Body of pancreas (tissue), 4 donors: ENCODE data around the gene PLXNB2. TPM values are rescaled to one million over a fixed set of nuclear protein-coding genes. Genes with fewer than 3 reads are reported as not detected.

Experiments used
- ATAC-seq: fragments of 150-250 bp; one replicate; pipeline ENCODE4 v1.9.1; 2016
- DNase-seq, 4 donors: peaks; one replicate each; pipeline ENCODE4 v3.0.0-alpha.2; 2019
- H3K27ac ChIP-seq, 4 donors: fragments of 200-600 bp; sonication (generic); 1 replicate in 3 of 4; 2 replicates in 1 of 4; pipeline versions ENCODE4 v1.5.1 to v1.6.1; 2016 to 2019; ENCODE audit warnings: mild to moderate bottlenecking in 1 of 4, mixed read lengths in 1 of 4, moderate library complexity in 1 of 4
- H3K27me3 ChIP-seq, 2 donors: fragments of 200-600 bp; sonication (generic); one replicate each; pipeline ENCODE4 v1.6.0; 2016; ENCODE audit warnings: mild to moderate bottlenecking in 1 of 2
- H3K36me3 ChIP-seq, 2 donors: fragments of 200-600 bp; sonication (generic); replicated peaks in 1 of 2; 2 replicates each; pipeline ENCODE4 v1.5.1; 2016; ENCODE audit warnings: low read depth in 2 of 2; ENCODE audit not compliant: insufficient read depth in 1 of 2
- H3K4me1 ChIP-seq: fragments of 200-600 bp; sonication (generic); one replicate; pipeline ENCODE4 v1.6.0; 2016
- H3K4me3 ChIP-seq, 2 donors: fragments of 200-600 bp; sonication (generic); 1 replicate in 1 of 2; 2 replicates in 1 of 2; pipeline ENCODE4 v1.5.1; 2016 to 2019
- H3K9me3 ChIP-seq, 3 donors: fragments of 200-600 bp; sonication (generic); 1 replicate in 2 of 3; 2 replicates in 1 of 3; pipeline ENCODE4 v1.5.1; 2016
- POLR2A ChIP-seq, 3 donors: fragments of 450-650 bp; IDR thresholded peaks; one replicate each; pipeline ENCODE4 v1.6.1; 2016; ENCODE audit warnings: antibody characterized with exemption in 3 of 3, mild to moderate bottlenecking in 2 of 3
- WGBS, 2 donors: methylation state at CpG; one replicate each; pipeline ENCODE4 v1.1.5; 2017; 5-methylcytosine and 5-hydroxymethylcytosine counted together
- intact Hi-C: fragments of 100-400 bp; cut with DNase I; formaldehyde crosslinking; loops from one replicate; pipeline ENCODE4 v1.15.1; 2023
- total RNA-seq, 2 donors: library from RNA; depleted of rRNA; stranded (reverse); fragments of >200 nt; gene quantifications; one replicate each; pipeline ENCODE4 v1.1.0, GENCODE V29; 2016
- TF ChIP-seq, protein P1 (sequence below), 7 experiments: fragments of 450-650 bp in 4 of 7; fragments of 200-600 bp in 3 of 7; sonication (generic) in 3 of 7; IDR thresholded peaks; one replicate each; pipeline ENCODE4 v1.5.1; 2016 to 2019; ENCODE audit warnings: antibody characterized with exemption in 7 of 7

The PLXNB2 gene
- total RNA-seq, 2 donors from 2014 or later = 113 to 140 TPM

DNA sequence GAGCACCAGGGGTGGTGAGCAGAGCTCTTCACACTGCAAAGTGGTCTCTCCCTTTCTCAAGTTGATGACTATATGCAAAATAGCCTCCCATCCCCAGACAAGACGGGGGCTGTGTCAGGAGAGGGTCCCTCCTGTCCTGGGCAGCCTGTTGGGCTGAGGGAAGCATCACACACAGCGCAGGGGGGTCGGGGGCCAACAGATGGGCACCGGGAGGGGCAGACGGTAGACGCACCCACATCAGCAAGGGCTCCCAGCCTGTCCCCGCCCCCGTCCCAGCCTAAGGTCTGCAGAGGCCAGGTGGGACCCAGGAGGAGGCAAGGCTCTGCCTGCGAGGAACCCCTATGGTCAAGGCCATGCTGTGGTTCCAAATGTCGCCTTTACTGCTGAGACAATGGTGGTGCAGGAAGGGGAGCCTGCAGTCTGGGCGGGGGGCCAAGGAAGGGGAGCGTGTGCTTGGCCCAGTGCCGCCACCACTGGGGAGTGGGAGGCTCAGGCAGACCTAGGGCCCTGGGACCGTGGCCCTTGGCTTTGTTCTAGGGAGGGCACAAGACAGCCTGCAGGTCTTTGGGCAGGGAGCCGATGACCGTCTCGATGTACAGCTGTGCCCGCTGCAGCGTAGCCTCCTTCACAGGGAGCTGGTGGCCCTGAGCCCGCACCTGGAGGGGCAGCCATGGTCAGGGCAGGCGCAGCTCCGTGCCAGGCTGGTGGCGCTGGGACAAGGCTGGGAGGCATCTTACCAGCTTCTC, 4.3 kb upstream of the PLXNB2 start:
- TF ChIP-seq POLR2A (IDR thresholded peaks at IDR 0.05) = no peak
- TF ChIP-seq, protein P1, sequence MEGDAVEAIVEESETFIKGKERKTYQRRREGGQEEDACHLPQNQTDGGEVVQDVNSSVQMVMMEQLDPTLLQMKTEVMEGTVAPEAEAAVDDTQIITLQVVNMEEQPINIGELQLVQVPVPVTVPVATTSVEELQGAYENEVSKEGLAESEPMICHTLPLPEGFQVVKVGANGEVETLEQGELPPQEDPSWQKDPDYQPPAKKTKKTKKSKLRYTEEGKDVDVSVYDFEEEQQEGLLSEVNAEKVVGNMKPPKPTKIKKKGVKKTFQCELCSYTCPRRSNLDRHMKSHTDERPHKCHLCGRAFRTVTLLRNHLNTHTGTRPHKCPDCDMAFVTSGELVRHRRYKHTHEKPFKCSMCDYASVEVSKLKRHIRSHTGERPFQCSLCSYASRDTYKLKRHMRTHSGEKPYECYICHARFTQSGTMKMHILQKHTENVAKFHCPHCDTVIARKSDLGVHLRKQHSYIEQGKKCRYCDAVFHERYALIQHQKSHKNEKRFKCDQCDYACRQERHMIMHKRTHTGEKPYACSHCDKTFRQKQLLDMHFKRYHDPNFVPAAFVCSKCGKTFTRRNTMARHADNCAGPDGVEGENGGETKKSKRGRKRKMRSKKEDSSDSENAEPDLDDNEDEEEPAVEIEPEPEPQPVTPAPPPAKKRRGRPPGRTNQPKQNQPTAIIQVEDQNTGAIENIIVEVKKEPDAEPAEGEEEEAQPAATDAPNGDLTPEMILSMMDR (IDR thresholded peaks at IDR 0.05) = no peak
- H3K27ac ChIP-seq = no peak overlapping the region
- intact Hi-C loops = no loop called here
- H3K4me1 ChIP-seq = peaks cover 15% of the 10 kb centered on the region
- peak in 1 of 4 donors; percentile 11 for DNase-seq
- WGBS, 2 donors = 88 to 95% methylated on average over 4 to 22 of the region's 23 CpGs
- no peaks in the 10 kb centered on the region for H3K9me3 ChIP-seq
- ATAC-seq = no peak
- no peak overlapping the region for H3K4me3 ChIP-seq
- H3K36me3 ChIP-seq = no peaks in the 10 kb centered on the region
- H3K27me3 ChIP-seq = no peaks in the 10 kb centered on the region

DNA sequence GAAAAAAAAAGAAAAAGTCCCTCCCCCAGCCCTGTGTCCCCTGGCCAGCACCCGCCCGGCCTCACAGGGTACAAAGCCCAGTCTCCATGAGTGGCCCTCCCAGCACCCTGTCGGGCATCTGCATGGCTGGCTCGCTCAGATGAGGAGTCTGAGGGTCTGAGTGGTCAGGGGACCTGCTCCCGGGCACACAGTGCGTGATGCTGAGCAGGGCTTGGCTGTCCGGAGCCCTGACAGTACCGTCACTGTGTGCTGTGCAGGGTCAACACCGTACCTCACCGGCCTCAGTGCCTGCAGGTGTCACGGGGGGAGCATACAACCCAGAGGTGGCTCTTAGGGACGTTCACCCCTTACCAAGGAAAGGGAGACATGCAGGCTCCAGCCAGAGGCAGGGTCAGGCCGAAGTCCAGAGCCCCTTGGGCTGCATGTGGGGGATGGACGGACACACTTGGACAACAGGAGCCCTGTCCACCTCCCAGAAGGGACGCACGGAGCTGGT, 3.6 kb upstream of the PLXNB2 start:
- no peaks in the 10 kb centered on the region for H3K36me3 ChIP-seq
- DNase-seq = no peak
- intact Hi-C loops = no loop called here
- peaks cover 19% of the 10 kb centered on the region for H3K4me1 ChIP-seq
- H3K27me3 ChIP-seq = no peaks in the 10 kb centered on the region
- TF ChIP-seq POLR2A (IDR thresholded peaks at IDR 0.05) = no peak
- TF ChIP-seq, protein P1 (IDR thresholded peaks at IDR 0.05) = no peak
- H3K4me3 ChIP-seq = no peak overlapping the region
- H3K27ac ChIP-seq = no peak overlapping the region
- ATAC-seq = no peak
- H3K9me3 ChIP-seq = no peaks in the 10 kb centered on the region
- 84 to 90% methylated on average over 4 to 9 of the region's 16 CpGs for WGBS, 2 donors

DNA sequence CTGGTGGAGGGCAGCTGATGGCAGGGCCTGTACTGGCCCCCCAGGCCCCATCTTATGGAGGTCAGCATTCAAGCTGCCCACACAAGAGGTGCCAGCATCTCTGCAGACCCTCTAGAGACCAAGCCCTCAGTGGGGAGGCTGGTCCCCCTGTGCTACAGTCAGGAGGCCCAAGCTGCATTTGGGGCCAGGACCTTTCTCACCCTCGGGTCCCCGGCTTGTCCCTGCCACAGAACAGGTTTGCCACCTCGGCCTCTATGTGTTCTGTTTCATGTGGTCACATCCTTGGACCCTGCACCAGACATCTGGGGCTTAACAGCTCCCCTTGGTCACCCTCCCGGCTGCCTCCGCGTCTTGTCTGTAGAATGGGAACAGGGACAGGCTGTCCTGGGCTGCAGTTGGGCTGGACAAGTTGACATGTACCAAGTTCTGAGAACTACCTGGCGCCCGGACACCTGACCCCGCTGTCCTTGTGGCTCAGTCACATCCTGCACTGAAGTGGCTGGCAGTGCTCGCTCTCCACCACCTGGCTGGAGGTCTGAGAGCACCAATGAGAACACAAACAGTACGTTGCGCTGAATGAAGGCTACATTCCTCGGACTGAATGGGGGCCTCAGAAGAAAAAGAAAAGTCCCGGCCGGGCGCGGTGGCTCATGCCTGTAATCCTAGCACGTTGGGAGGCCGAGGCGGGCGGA, 2.7 kb upstream of the PLXNB2 start:
- H3K4me1 ChIP-seq = peaks cover 27% of the 10 kb centered on the region
- no peak for ATAC-seq
- intact Hi-C loops = no loop called here

DNA sequence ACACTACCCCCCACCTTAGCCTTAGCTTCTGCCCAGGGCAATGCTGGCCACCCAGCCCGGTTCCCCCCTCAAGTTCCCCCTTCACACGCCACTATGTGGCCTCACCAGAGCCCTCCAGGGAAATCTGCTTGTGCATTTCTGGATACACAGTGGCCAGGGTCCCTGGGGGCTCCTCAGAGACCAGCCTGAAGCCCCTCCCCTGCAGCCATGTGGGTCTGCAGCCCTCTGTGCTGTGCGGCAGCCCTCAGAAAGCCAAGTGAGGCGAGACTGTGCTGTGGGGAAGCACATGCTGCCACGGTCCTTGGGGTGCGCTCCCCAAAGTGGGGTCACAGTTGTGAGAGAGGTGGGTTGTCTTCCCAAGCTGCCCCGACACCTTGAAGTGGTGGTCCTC, 2.1 kb upstream of the PLXNB2 start:
- TF ChIP-seq, protein P1 (IDR thresholded peaks at IDR 0.05) = no peak
- TF ChIP-seq POLR2A (IDR thresholded peaks at IDR 0.05) = no peak
- intact Hi-C loops = no loop called here
- Histone ChIP-seq H3K27me3 (no peaks in the 10 kb centered on the region), H3K4me1 (peaks cover 33% of the 10 kb centered on the region), H3K27ac (peak overlapping the region in 2 of 4 donors; percentile 67 to 84), H3K4me3 (no peak overlapping the region), H3K36me3 (no peaks in the 10 kb centered on the region), H3K9me3 (no peaks in the 10 kb centered on the region)
- DNase-seq (no peak), ATAC-seq (no peak)
- WGBS, 2 donors = 88 to 95% methylated on average over 4 to 7 of the region's 7 CpGs

More for the DNA sequence above, 2.7 kb upstream of the PLXNB2 start:
- TF ChIP-seq POLR2A (IDR thresholded peaks at IDR 0.05) = no peak
- TF ChIP-seq, protein P1 (IDR thresholded peaks at IDR 0.05) = no peak
- Histone ChIP-seq H3K36me3 (no peaks in the 10 kb centered on the region), H3K4me3 (no peak overlapping the region), H3K27ac (no peak overlapping the region), H3K27me3 (no peaks in the 10 kb centered on the region), H3K9me3 (no peaks in the 10 kb centered on the region)
- WGBS, 2 donors = 81 to 89% methylated on average over 14 to 21 of the region's 21 CpGs
- peak in 1 of 4 donors; percentile 11 for DNase-seq
